ENCODE measurements around the gene RBBP6. TPM values are rescaled to one million over a fixed set of nuclear protein-coding genes. Genes with fewer than 3 reads are reported as not detected.

Gene RBBP6
- total and polyA plus RNA-seq, 9 of the 15 experiments (the other 6 are each of a cell fraction or from before 2014, with no cell fraction given) = 19.2 to 76.6 (median 42.7) TPM

DNA sequence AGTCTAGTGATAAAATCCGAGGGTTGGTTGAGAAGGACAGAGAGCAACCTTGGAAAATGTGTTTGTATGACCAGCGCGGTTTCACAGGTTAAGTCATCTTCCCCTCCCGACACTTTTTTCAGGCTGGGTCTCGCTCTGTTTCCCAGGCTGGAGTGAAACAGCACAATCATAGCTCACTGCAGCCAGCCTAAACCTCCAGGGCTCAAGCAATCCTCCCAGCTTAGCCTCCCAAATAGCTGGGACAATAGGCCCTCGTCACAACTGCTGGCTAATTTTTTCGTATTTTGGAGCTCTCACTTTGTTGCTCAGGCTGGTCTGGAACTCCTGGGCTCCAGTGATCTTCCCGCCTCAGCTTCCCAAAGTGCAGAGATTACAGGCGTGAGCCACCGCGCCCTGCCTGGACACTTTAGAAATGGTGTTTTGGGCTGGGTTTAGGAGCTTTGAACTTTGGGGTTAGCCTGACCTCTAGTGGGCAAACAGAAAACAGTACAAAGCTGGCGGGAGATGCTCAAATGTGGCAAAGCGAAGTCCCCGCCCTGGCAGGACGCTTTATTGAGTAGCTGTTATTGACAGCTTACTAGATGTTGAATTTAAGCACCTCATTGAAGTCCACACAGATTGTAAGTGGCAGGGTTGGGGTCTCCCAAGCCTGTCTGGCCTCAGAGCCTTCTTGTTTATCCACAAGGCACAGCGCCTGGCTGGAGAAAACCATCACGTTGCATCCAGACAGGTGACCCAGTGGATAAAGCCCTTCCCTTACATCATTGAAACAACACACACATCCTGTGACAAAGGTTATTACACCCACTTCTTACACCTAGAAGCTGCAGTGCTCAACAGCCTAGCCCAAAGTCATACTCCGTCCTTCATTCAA, 34.7 kb upstream of the RBBP6 start (continued):
- TF ChIP-seq, protein P1, sequence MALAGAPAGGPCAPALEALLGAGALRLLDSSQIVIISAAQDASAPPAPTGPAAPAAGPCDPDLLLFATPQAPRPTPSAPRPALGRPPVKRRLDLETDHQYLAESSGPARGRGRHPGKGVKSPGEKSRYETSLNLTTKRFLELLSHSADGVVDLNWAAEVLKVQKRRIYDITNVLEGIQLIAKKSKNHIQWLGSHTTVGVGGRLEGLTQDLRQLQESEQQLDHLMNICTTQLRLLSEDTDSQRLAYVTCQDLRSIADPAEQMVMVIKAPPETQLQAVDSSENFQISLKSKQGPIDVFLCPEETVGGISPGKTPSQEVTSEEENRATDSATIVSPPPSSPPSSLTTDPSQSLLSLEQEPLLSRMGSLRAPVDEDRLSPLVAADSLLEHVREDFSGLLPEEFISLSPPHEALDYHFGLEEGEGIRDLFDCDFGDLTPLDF (CRISPR knock-in tag; IDR thresholded peaks at IDR 0.05) = no peak
- TF ChIP-seq POLR2A (conservative IDR thresholded peaks at IDR 0.05) = no peak
- no peak for TF ChIP-seq TCFL5 (CRISPR knock-in tag; conservative IDR thresholded peaks at IDR 0.05)
- TF ChIP-seq XRCC5 (IDR thresholded peaks at IDR 0.05; ENCODE audit: low read depth, low read length) = peak; percentile 54; the same call in 1 of the 2 replicates
- TF ChIP-seq MTF1 (CRISPR knock-in tag; IDR thresholded peaks at IDR 0.05; ENCODE audit: borderline replicate concordance) = no peak
- TF ChIP-seq RBM15 (IDR thresholded peaks at IDR 0.05; ENCODE audit: insufficient read depth, low read length) = no peak
- no peak for TF ChIP-seq ZNF668 (CRISPR knock-in tag; IDR thresholded peaks at IDR 0.05)
- TF ChIP-seq NR2C1 (IDR thresholded peaks at IDR 0.05) = no peak
- TF ChIP-seq NR2C1 (tag; IDR thresholded peaks at IDR 0.05) = no peak
- TF ChIP-seq ZNF232 (CRISPR knock-in tag; IDR thresholded peaks at IDR 0.05) = no peak
- TF ChIP-seq TARDBP (IDR thresholded peaks at IDR 0.05) = no peak
- TF ChIP-seq PHTF2 (CRISPR knock-in tag; IDR thresholded peaks at IDR 0.05) = no peak
- peak; percentile 6; the same call in 1 of the 2 replicates for TF ChIP-seq JUND (IDR thresholded peaks at IDR 0.05; ENCODE audit: borderline replicate concordance, low read depth, low read length)
- no peak for TF ChIP-seq JUND (tag; IDR thresholded peaks at IDR 0.05; ENCODE audit: borderline replicate concordance, low read depth, low read length)
- TF ChIP-seq, protein P2, sequence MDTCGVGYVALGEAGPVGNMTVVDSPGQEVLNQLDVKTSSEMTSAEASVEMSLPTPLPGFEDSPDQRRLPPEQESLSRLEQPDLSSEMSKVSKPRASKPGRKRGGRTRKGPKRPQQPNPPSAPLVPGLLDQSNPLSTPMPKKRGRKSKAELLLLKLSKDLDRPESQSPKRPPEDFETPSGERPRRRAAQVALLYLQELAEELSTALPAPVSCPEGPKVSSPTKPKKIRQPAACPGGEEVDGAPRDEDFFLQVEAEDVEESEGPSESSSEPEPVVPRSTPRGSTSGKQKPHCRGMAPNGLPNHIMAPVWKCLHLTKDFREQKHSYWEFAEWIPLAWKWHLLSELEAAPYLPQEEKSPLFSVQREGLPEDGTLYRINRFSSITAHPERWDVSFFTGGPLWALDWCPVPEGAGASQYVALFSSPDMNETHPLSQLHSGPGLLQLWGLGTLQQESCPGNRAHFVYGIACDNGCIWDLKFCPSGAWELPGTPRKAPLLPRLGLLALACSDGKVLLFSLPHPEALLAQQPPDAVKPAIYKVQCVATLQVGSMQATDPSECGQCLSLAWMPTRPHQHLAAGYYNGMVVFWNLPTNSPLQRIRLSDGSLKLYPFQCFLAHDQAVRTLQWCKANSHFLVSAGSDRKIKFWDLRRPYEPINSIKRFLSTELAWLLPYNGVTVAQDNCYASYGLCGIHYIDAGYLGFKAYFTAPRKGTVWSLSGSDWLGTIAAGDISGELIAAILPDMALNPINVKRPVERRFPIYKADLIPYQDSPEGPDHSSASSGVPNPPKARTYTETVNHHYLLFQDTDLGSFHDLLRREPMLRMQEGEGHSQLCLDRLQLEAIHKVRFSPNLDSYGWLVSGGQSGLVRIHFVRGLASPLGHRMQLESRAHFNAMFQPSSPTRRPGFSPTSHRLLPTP (IDR thresholded peaks at IDR 0.05; ENCODE audit: borderline replicate concordance, extremely low read depth, insufficient read length) = no peak
- no peak for TF ChIP-seq SRSF1 (IDR thresholded peaks at IDR 0.05; ENCODE audit: low read depth, low read length)
- TF ChIP-seq TBL1XR1 (IDR thresholded peaks at IDR 0.05; ENCODE audit: low read length in 2 of 2) = no peak
- TF ChIP-seq HDGF (IDR thresholded peaks at IDR 0.05) = no peak
